GM12891 (cell line): Measurements from ENCODE around the gene MARCHF3.

Source experiments
- PAX5 ChIP-seq: IDR thresholded peaks from 2 replicates; pipeline ENCODE4 v1.6.1; 2011; ENCODE audit warnings: low read length, moderate library complexity, mild to moderate bottlenecking; ENCODE audit not compliant: insufficient read depth, severe bottlenecking
- POLR2A ChIP-seq: IDR thresholded peaks from 2 replicates; pipeline ENCODE4 v1.6.1; 2011; ENCODE audit warnings: low read depth, low read length, control low read depth
- POLR2AphosphoS5 ChIP-seq: IDR thresholded peaks from 2 replicates; pipeline ENCODE4 v1.6.1; 2011; ENCODE audit warnings: low read depth, low read length, control low read depth
- SPI1 ChIP-seq: IDR thresholded peaks from 2 replicates; pipeline ENCODE4 v1.6.1; 2011; ENCODE audit warnings: low read depth, low read length, control low read depth
- TAF1 ChIP-seq: IDR thresholded peaks from 2 replicates; pipeline ENCODE4 v1.6.1; 2011; ENCODE audit warnings: low read depth, low read length, control low read depth

GRCh38 chr5:127070243-127070642 is 39.9 kb upstream of the MARCHF3 start:
- TF ChIP-seq POLR2A, result no peak
- TF ChIP-seq POLR2AphosphoS5, result no peak
- no peak for TF ChIP-seq PAX5
- no peak for TF ChIP-seq SPI1
- TF ChIP-seq TAF1, result no peak
